ENCODE measurements around the gene LINC00305.

The LINC00305 gene

DNA sequence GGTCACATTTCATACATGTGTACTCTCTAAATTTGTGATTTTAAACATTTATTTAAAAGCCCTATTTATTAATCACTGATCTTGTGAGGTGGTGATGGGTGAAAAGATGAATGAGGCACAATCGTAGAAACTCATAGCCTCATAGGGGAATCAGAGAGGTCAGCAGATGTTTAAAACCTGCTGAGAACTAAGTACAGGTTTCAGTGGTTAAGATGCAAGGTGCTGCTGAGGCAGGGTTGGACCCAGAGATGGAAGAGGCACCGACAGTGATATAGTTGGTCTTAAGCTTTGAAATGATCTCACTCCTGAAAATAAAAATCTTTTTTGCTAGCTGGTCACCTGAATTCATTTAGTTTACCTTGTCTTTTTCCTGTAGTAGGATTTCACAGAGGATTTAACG is 49.6 kb downstream of the LINC00305 start:
- no peak overlapping the region for H3K27ac ChIP-seq

DNA sequence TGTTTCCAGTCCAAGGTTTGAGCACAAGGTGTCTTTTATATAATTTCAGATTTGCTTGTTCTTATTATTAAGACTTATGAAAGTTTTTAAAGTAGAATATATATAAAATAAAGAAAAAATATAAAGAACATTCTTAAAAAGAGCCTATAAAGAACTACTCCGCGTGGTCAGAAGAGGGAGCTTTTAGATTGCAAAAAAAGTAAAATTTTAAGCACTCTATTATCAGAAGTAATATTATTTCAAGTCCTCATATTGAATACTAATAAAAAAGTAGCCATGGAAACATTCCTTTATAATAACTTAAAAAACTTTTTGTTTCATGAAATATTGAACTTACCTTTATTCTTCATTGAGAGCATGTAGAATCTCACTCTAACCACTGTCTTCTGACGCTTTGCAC is 51.4 kb downstream of the LINC00305 start:
- TF ChIP-seq, protein P1, sequence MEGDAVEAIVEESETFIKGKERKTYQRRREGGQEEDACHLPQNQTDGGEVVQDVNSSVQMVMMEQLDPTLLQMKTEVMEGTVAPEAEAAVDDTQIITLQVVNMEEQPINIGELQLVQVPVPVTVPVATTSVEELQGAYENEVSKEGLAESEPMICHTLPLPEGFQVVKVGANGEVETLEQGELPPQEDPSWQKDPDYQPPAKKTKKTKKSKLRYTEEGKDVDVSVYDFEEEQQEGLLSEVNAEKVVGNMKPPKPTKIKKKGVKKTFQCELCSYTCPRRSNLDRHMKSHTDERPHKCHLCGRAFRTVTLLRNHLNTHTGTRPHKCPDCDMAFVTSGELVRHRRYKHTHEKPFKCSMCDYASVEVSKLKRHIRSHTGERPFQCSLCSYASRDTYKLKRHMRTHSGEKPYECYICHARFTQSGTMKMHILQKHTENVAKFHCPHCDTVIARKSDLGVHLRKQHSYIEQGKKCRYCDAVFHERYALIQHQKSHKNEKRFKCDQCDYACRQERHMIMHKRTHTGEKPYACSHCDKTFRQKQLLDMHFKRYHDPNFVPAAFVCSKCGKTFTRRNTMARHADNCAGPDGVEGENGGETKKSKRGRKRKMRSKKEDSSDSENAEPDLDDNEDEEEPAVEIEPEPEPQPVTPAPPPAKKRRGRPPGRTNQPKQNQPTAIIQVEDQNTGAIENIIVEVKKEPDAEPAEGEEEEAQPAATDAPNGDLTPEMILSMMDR (IDR thresholded peaks at IDR 0.05) = peak; percentile 52
- TF ChIP-seq ZFX (IDR thresholded peaks at IDR 0.05; ENCODE audit: borderline replicate concordance) = no peak
- H3K27ac ChIP-seq = no peak overlapping the region

More for the DNA sequence above, 49.6 kb downstream of the LINC00305 start:
- TF ChIP-seq ZFX (IDR thresholded peaks at IDR 0.05; ENCODE audit: borderline replicate concordance) = no peak
- TF ChIP-seq, protein P1 (IDR thresholded peaks at IDR 0.05) = no peak

DNA sequence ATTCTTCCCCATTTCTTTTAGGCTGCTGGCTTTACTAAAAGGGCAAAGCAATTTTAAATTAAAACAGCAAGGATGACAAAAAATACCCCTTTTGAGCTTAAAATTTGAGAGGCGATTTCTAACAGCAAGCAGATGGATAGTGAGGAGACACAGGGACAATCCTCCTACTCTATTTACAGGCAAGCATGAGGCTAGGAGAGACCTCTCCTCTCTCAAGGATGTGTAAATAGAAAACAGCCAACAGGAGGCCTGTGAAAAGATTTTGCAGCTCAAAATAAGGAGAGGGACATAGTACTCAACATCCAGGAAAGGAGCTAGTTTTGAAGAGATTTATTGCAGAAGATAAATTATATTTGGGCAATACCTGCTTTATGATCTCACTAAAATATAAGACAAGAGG is 53.8 kb downstream of the LINC00305 start:
- no peak overlapping the region for H3K27ac ChIP-seq
- no peak for TF ChIP-seq ZFX (IDR thresholded peaks at IDR 0.05; ENCODE audit: borderline replicate concordance)
- TF ChIP-seq, protein P1 (IDR thresholded peaks at IDR 0.05) = no peak

DNA sequence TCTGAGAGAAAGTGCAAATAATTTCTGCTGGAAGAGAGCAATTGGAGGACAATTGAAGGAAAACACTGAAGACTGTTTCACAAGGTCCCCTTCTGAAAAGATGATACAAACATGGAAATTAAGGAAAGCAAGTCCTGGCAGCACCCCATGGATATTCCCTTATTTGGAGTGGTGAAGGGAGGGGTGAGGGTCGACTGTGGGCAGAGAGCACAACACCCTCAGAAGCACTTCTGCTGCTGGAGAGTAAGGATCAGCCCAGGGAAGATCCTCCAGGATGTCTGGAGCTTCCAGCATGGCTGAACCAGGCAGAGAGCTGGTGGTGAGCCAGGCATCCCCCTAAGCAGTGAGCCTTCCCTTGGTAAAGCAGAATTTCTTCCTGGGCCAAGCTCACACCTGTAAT is 54.7 kb downstream of the LINC00305 start:
- H3K27ac ChIP-seq = no peak overlapping the region
- no peak for TF ChIP-seq ZFX (IDR thresholded peaks at IDR 0.05; ENCODE audit: borderline replicate concordance)
- TF ChIP-seq, protein P1 (IDR thresholded peaks at IDR 0.05) = no peak

DNA sequence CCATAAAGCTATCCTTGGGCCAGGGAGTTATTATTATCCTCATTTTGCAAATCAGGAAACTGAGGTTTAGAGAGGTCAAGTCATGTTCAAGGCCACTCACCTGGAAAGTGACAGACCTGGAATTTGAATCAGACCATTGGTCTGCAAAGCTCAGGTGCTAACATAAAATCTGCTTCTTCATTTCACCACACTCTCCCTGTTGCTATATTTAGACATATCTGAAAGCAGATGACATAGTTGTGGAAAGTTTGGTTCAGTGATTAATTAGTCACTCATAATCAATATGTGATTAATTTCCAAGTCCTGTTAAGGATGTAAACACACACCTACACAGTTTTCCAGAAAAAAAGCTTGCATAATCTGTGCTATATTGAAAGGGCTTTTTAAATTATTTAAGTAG is 57.4 kb downstream of the LINC00305 start:
- TF ChIP-seq, protein P1 (IDR thresholded peaks at IDR 0.05) = no peak
- no peak for TF ChIP-seq ZFX (IDR thresholded peaks at IDR 0.05; ENCODE audit: borderline replicate concordance)
- H3K27ac ChIP-seq = no peak overlapping the region

DNA sequence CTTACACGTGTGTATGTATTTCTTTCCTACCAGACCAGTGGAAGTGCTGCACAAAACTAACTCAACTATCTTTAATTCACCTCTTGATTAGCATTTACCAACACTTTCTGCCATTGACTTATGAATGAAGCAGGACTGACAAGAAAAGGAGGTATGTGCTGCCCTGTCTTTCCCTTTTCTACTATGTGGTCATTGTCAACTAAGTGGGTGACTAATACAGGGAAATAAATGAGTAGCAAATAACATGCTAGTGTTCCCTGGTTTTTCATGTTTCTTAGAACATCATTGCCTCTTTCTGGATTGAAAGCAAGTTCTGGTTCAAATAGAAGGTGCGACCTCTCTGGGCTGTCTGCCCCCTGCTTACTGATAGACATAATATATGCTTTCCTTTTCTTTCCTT is 58.0 kb downstream of the LINC00305 start:
- H3K27ac ChIP-seq = no peak overlapping the region
- TF ChIP-seq, protein P1 (IDR thresholded peaks at IDR 0.05) = no peak
- no peak for TF ChIP-seq ZFX (IDR thresholded peaks at IDR 0.05; ENCODE audit: borderline replicate concordance)

DNA sequence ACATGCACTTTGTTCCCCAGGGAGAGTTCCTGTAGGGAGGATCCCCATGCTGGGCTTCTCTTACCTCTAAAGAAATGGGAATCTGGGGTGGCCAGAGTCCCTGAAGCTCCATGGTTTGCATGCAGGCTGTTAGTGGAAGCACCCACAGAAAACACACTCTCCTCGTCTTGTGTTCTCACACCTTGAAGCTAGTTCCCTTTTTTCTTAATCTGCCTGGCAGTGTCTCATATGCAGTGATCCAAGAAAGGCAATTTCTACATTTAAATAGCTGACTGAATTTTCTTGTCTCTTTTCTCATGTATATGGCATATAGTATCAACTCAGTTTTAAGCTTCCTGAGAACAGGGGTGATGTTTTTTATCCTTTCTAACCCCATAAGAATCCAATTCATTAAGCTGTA is 65.0 kb downstream of the LINC00305 start:
- H3K27ac ChIP-seq = no peak overlapping the region
- no peak for TF ChIP-seq ZFX (IDR thresholded peaks at IDR 0.05; ENCODE audit: borderline replicate concordance)
- TF ChIP-seq, protein P1 (IDR thresholded peaks at IDR 0.05) = no peak
